ENCODE results near the gene DHX16.

DHX16 gene

DNA sequence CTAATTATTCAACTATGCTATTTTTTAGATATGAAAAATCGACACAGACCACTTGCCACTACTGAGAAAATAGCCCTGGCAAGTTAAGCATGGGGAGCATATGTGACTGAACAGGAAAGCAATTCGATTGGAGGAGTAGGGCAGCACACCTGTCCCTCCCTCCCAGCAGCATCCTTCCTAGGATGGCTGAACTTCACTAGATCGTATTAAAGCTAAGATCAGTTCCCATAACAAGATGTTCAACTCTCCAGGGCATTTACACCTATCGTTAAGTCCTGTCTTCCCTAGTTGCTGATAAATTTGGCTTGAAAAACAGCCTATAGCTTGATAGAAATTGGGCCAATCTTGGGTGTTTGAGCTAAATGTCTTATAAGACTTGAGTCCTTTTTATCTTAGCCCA, 62.7 kb downstream of the DHX16 start:
- H3K27ac Mint-ChIP-seq: peak overlapping the region; percentile 69
- H3K36me3 Mint-ChIP-seq: peaks cover 85% of the 10 kb centered on the region
- CTCF ChIA-PET: interaction anchor here (1.1 to 1.5 kb wide), 2 partner anchors 13 to 17 kb away, joined by 3 to 12 read pairs; no protein-coding TSS in a partner anchor
- no peaks in the 10 kb centered on the region for H3K27me3 Mint-ChIP-seq
- H3K4me3 Mint-ChIP-seq: no peak overlapping the region
- no peak for DNase-seq
- peaks cover 78% of the 10 kb centered on the region for H3K4me1 Mint-ChIP-seq
- H3K9me3 Mint-ChIP-seq: no peaks in the 10 kb centered on the region

- H3K36me3 Mint-ChIP-seq: peaks cover 70% of the 10 kb centered on the region
- H3K4me3 Mint-ChIP-seq: no peak overlapping the region
- H3K4me1 Mint-ChIP-seq: peaks cover 40% of the 10 kb centered on the region
- DNase-seq: no peak
- CTCF ChIA-PET: no interaction called here
- H3K27ac Mint-ChIP-seq: peak overlapping the region; percentile 50
- H3K27me3 Mint-ChIP-seq: no peaks in the 10 kb centered on the region
- H3K9me3 Mint-ChIP-seq: no peaks in the 10 kb centered on the region
Observed at GRCh38 chr6:30603961-30604360, 68.8 kb downstream of the DHX16 start.

Measured in activated naive CD4-positive, alpha-beta T cell treated with anti-CD3 and anti-CD28 coated beads, Interleukin-2, amount 10 ng/mL, durations not matched to agents 7 days and 5 days (primary cell).